Stimulated activated CD4-positive, alpha-beta T cell treated with anti-CD3 and anti-CD28 coated beads, Interleukin-4, amount 100 ng/mL, for 1 hour (primary cell): ENCODE results near the gene LCE1C.

Experiments used
- DNase-seq: peaks from one replicate; pipeline ENCODE4 v3.0.0-alpha.2; 2020

LCE1C gene

DNA sequence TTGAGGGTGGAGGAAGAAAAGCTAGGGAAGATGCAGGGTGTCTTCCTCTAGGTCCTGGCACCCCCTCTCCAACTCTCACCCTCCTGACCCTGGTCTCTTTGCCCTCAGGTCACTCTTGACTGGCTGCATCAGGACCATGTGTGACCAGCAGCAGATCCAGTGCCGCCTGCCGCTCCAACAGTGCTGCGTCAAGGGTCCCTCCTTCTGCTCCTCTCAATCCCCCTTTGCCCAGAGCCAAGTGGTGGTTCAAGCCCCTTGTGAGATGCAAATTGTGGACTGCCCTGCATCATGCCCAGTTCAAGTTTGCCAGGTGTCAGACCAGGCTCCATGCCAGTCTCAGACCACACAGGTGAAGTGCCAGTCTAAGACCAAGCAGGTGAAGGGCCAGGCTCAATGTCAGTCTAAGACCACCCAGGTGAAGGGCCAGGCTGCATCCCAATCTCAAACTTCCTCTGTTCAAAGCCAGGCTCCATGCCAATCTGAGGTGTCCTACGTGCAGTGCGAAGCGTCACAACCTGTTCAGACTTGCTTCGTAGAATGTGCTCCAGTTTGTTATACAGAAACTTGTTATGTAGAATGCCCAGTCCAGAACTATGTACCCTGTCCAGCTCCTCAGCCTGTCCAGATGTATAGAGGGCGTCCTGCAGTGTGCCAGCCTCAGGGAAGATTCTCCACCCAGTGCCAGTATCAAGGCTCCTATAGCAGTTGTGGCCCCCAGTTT is 46.8 kb downstream of the LCE1C start:
- no peak for DNase-seq

DNA sequence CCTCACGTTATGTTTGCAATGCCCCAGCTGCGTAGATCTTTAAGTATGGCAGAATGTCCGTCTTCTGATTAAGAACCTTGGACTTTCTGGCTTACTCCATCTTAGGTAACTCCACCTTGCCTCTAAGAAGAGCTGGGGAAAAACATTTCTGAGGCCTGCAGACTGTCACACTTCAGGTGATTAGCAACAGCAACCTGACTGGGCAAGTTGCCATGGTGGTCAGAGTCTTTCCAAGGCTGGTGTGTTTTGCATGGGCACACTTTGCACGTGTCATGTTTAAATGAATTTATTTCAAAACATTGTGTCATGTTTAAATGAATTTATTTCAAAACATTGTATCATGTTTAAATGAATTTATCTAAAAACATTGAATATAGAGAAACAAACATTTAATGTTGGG is 47.8 kb downstream of the LCE1C start:
- DNase-seq: no peak

GRCh38 chr1:152757747-152758146 is 48.7 kb downstream of the LCE1C start, which contains the start of gene KPRP:
TSS of gene KPRP (plus strand) at chr1:152758025. CDS start at chr1:152759589, 1,564 bp downstream.
- no peak for DNase-seq

DNA sequence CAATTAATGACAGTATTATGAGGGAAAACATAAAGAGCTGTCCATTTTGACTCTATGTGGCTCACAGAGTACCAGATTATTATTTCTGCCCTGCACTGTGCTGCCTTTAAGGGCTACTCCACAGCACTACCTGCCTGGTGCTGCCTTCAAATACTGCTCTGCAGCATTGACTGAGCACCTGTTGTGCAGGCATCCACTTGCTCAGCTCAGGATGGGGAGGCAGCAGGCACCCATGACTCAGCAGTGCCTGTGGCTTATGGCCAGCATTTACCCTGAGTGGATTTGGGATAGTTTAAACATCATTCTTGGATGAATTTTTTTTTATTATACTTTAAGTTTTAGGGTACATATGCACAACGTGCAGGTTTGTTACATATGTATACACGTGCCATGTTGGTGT is 49.6 kb downstream of the LCE1C start:
- no peak for DNase-seq
